Measurements from ENCODE around the gene DNAJC2.
"Not testable (repeated sequence)": the region's sequence is repeated elsewhere in the genome, so short reads cannot be mapped to it uniquely, and the experiment has no call there.

The DNAJC2 gene

GRCh38 chr7:103274867-103275266, 69.7 kb downstream of the DNAJC2 start:
- not testable (repeated sequence) for H3K4me1 ChIP-seq (ENCODE audit: control insufficient read depth in 1 of 2, insufficient read depth in 2 of 2, low read length in 2 of 2); H3K9me3 ChIP-seq (ENCODE audit: control insufficient read depth in 1 of 2, low read length in 2 of 2); H3K27me3 ChIP-seq (ENCODE audit: control insufficient read depth in 1 of 2, insufficient read depth in 2 of 2, low read length in 2 of 2); H3K36me3 ChIP-seq (ENCODE audit: control insufficient read depth in 1 of 2, insufficient read depth in 2 of 2, low read length in 2 of 2); H3K27ac ChIP-seq (ENCODE audit: low read depth, low read length); H3K4me3 ChIP-seq (ENCODE audit: low read depth in 1 of 2, low read length in 2 of 2); H3K9ac ChIP-seq (ENCODE audit: low read depth in 1 of 2, low read length in 2 of 2)

GRCh38 chr7:103273374-103273773, 71.2 kb downstream of the DNAJC2 start:
- H3K27ac ChIP-seq (ENCODE audit: low read depth, low read length); H3K9me3 ChIP-seq (ENCODE audit: control insufficient read depth in 1 of 2, low read length in 2 of 2); H3K4me3 ChIP-seq (ENCODE audit: low read depth in 1 of 2, low read length in 2 of 2); H3K27me3 ChIP-seq (ENCODE audit: control insufficient read depth in 1 of 2, insufficient read depth in 2 of 2, low read length in 2 of 2); H3K9ac ChIP-seq (ENCODE audit: low read depth in 1 of 2, low read length in 2 of 2); H3K36me3 ChIP-seq (ENCODE audit: control insufficient read depth in 1 of 2, insufficient read depth in 2 of 2, low read length in 2 of 2); H3K4me1 ChIP-seq (ENCODE audit: control insufficient read depth in 1 of 2, insufficient read depth in 2 of 2, low read length in 2 of 2): not testable (repeated sequence)

- H3K4me3 ChIP-seq (ENCODE audit: low read depth in 1 of 2, low read length in 2 of 2); H3K27me3 ChIP-seq (ENCODE audit: control insufficient read depth in 1 of 2, insufficient read depth in 2 of 2, low read length in 2 of 2); H3K9ac ChIP-seq (ENCODE audit: low read depth in 1 of 2, low read length in 2 of 2); H3K27ac ChIP-seq (ENCODE audit: low read depth, low read length); H3K9me3 ChIP-seq (ENCODE audit: control insufficient read depth in 1 of 2, low read length in 2 of 2); H3K4me1 ChIP-seq (ENCODE audit: control insufficient read depth in 1 of 2, insufficient read depth in 2 of 2, low read length in 2 of 2); H3K36me3 ChIP-seq (ENCODE audit: control insufficient read depth in 1 of 2, insufficient read depth in 2 of 2, low read length in 2 of 2): not testable (repeated sequence)
These were observed 78.3 kb downstream of the DNAJC2 start for GRCh38 chr7:103266229-103266628.

GRCh38 chr7:103264054-103264453, 80.5 kb downstream of the DNAJC2 start:
- H3K27ac ChIP-seq (ENCODE audit: low read depth, low read length); H3K4me3 ChIP-seq (ENCODE audit: low read depth in 1 of 2, low read length in 2 of 2); H3K36me3 ChIP-seq (ENCODE audit: control insufficient read depth in 1 of 2, insufficient read depth in 2 of 2, low read length in 2 of 2): not testable (repeated sequence)

More at GRCh38 chr7:103264054-103264453, 80.5 kb downstream of the DNAJC2 start:
- H3K9me3 ChIP-seq (ENCODE audit: control insufficient read depth in 1 of 2, low read length in 2 of 2); H3K27me3 ChIP-seq (ENCODE audit: control insufficient read depth in 1 of 2, insufficient read depth in 2 of 2, low read length in 2 of 2); H3K9ac ChIP-seq (ENCODE audit: low read depth in 1 of 2, low read length in 2 of 2); H3K4me1 ChIP-seq (ENCODE audit: control insufficient read depth in 1 of 2, insufficient read depth in 2 of 2, low read length in 2 of 2): not testable (repeated sequence)
